Gastrocnemius medialis (tissue), 4 donors: ENCODE results near the gene APOA1. TPM values are rescaled to one million over a fixed set of nuclear protein-coding genes. Genes with fewer than 3 reads are reported as not detected.
A peak's percentile ranks its signal among the peaks of the same experiment; 100 is the strongest.
"Not testable (repeated sequence)": the region's sequence is repeated elsewhere in the genome, so short reads cannot be mapped to it uniquely, and the experiment has no call there.

ENCODE experiments used
- ATAC-seq, 2 donors: fragments of 150-250 bp; one replicate each; pipeline ENCODE4 v1.9.1; 2016
- DNase-seq, 2 donors: peaks; one replicate each; pipeline ENCODE4 v3.0.0-alpha.2; 2019
- H3K27ac ChIP-seq, 4 donors: fragments of 200-600 bp; sonication (generic); 1 replicate in 1 of 4; 2 replicates in 3 of 4; pipeline ENCODE4 v1.5.1; 2016 to 2018; ENCODE audit warnings: mild to moderate bottlenecking in 2 of 4, moderate library complexity in 1 of 4
- H3K27me3 ChIP-seq, 3 donors: fragments of 200-600 bp; sonication (generic) in 2 of 3; 1 replicate in 1 of 3; 2 replicates in 2 of 3; pipeline versions ENCODE4 v1.5.1 to v1.6.0; 2016 to 2019; ENCODE audit warnings: mild to moderate bottlenecking in 1 of 3, moderate library complexity in 1 of 3
- H3K36me3 ChIP-seq, 2 donors: fragments of 200-600 bp; sonication (generic) in 1 of 2; one replicate each; pipeline ENCODE4 v1.5.1; 2017 to 2018
- H3K4me1 ChIP-seq, 2 donors: fragments of 200-600 bp; sonication (generic) in 1 of 2; one replicate each; pipeline ENCODE4 v1.5.1; 2016 to 2017; ENCODE audit warnings: mild to moderate bottlenecking in 2 of 2
- H3K4me3 ChIP-seq, 4 donors: fragments of 200-600 bp; sonication (generic) in 3 of 4; 1 replicate in 1 of 4; 2 replicates in 3 of 4; pipeline ENCODE4 v1.5.1; 2016 to 2019; ENCODE audit warnings: mild to moderate bottlenecking in 2 of 4
- H3K9me3 ChIP-seq, 3 donors: fragments of 200-600 bp; sonication (generic) in 2 of 3; 1 replicate in 1 of 3; 2 replicates in 2 of 3; pipeline ENCODE4 v1.5.1; 2016 to 2019
- CTCF ChIP-seq, 5 experiments: fragments of 450-650 bp in 3 of 5; fragments of 200-600 bp in 2 of 5; sonication (generic) in 2 of 5; IDR thresholded peaks in 4 of 5; conservative IDR thresholded peaks in 1 of 5; 1 replicate in 4 of 5; 2 replicates in 1 of 5; pipeline ENCODE4 v1.5.1; 2016 to 2019; ENCODE audit warnings: antibody characterized with exemption in 5 of 5, mild to moderate bottlenecking in 3 of 5, moderate library complexity in 3 of 5
- POLR2A ChIP-seq, 2 donors: fragments of 450-650 bp; IDR thresholded peaks; one replicate each; pipeline ENCODE4 v1.6.1; 2017; ENCODE audit warnings: antibody characterized with exemption in 2 of 2, mild to moderate bottlenecking in 2 of 2, moderate library complexity in 2 of 2
- in situ Hi-C, 4 donors: fragments of 200-750 bp; cut with MboI; loops; one replicate each; pipeline versions ENCODE4 v1.15.0 to v1.8.0; 2017; ENCODE audit warnings: low sequenced_read_pairs in 4 of 4
- intact Hi-C: fragments of 100-400 bp; cut with DNase I; formaldehyde crosslinking; loops from one replicate; pipeline ENCODE4 v1.15.1; 2023; ENCODE audit warnings: low total_unique reads
- total RNA-seq, 4 donors: library from RNA; depleted of rRNA; stranded (reverse); fragments of >200 nt; gene quantifications; one replicate each; pipeline versions ENCODE4 v1.1.0 to v1.2.3, GENCODE V29; 2016

The APOA1 gene
- total RNA-seq, 4 donors from 2014 or later: 0.56 to 35.8 (median 18.2) TPM; not detected in 1

GRCh38 chr11:116836632-116836991, 810 bp downstream of the APOA1 start:
- H3K4me1 ChIP-seq: peaks cover 10 to 14% of the 10 kb centered on the region in 2 donors
- no peaks in the 10 kb centered on the region for H3K9me3 ChIP-seq
- no peak overlapping the region for H3K4me3 ChIP-seq
- ATAC-seq (no peak), DNase-seq (no peak)
- no peaks in the 10 kb centered on the region for H3K36me3 ChIP-seq
- TF ChIP-seq POLR2A (IDR thresholded peaks at IDR 0.05) (no peak), CTCF (IDR thresholded peaks at IDR 0.05 in 4 of 5, conservative IDR thresholded peaks at IDR 0.05 in 1 of 5) (no peak)
- no peaks in the 10 kb centered on the region for H3K27me3 ChIP-seq
- intact Hi-C loops (loop anchor here (1.0 kb wide), 1 partner anchor 45 kb away; the partner anchor contains the start of gene APOA5), in situ Hi-C loops (no loop called here)
- peak overlapping the region in 3 of 4 donors; percentile 63 to 70 (median 69) for H3K27ac ChIP-seq

GRCh38 chr11:116835791-116836631, 1.4 kb downstream of the APOA1 start:
- in situ Hi-C loops: no loop called here
- DNase-seq (peak; percentile 65 to 87), ATAC-seq (peak; percentile 78 to 82)
- no peak for TF ChIP-seq POLR2A (IDR thresholded peaks at IDR 0.05)
- TF ChIP-seq CTCF (IDR thresholded peaks at IDR 0.05 in 4 of 5, conservative IDR thresholded peaks at IDR 0.05 in 1 of 5): peak; percentile 34 to 70 (median 63)
- Histone ChIP-seq H3K4me3 (peak overlapping the region; percentile 43 to 55 (median 44)), H3K9me3 (no peaks in the 10 kb centered on the region), H3K4me1 (peaks cover 10 to 14% of the 10 kb centered on the region in 2 donors), H3K36me3 (no peaks in the 10 kb centered on the region), H3K27me3 (no peaks in the 10 kb centered on the region), H3K27ac (peak overlapping the region; percentile 63 to 70 (median 66))
- intact Hi-C loops: loop anchor here (1.0 kb wide), 1 partner anchor 45 kb away; the partner anchor contains the start of gene APOA5

GRCh38 chr11:116835042-116835772, 2.2 kb downstream of the APOA1 start:
- Histone ChIP-seq H3K9me3 (no peaks in the 10 kb centered on the region), H3K27me3 (no peaks in the 10 kb centered on the region), H3K36me3 (no peaks in the 10 kb centered on the region), H3K4me1 (peaks cover 10 to 14% of the 10 kb centered on the region in 2 donors), H3K4me3 (peak overlapping the region; percentile 43 to 55 (median 44)), H3K27ac (peak overlapping the region; percentile 63 to 70 (median 66))
- ATAC-seq (peak; percentile 23 to 28), DNase-seq (no peak)
- intact Hi-C loops: no loop called here
- TF ChIP-seq CTCF (IDR thresholded peaks at IDR 0.05 in 4 of 5, conservative IDR thresholded peaks at IDR 0.05 in 1 of 5) (no peak), POLR2A (IDR thresholded peaks at IDR 0.05) (no peak)
- in situ Hi-C loops: no loop called here

GRCh38 chr11:116834535-116835041, 2.8 kb downstream of the APOA1 start:
- DNase-seq, intact Hi-C loops, H3K27me3 ChIP-seq, H3K36me3 ChIP-seq, H3K4me3 ChIP-seq, ATAC-seq, in situ Hi-C loops, H3K9me3 ChIP-seq: not testable (repeated sequence)
- Histone ChIP-seq H3K27ac (peak overlapping the region in 3 of 4 donors; percentile 63 to 70 (median 69)), H3K4me1 (peaks cover 10 to 14% of the 10 kb centered on the region in 2 donors)
